HS-27A (cell line): Measurements from ENCODE around the gene FAM107B.

ENCODE experiments used
- DNase-seq: peaks from one replicate; pipeline ENCODE4 v3.0.0-alpha.2; 2012; ENCODE audit warnings: low read depth, missing footprints

Gene FAM107B

GRCh38 chr10:14776546-14776945, 1.8 kb upstream of the FAM107B start:
- DNase-seq = no peak

- DNase-seq = no peak
Observed at GRCh38 chr10:14775656-14776055, 959 bp upstream of the FAM107B start.

GRCh38 chr10:14774214-14774580, 500 bp downstream of the FAM107B start:
- DNase-seq = no peak

- no peak for DNase-seq
Observed at GRCh38 chr10:14773551-14774213, 1.0 kb downstream of the FAM107B start.

GRCh38 chr10:14772399-14772798, 2.3 kb downstream of the FAM107B start:
- no peak for DNase-seq

GRCh38 chr10:14770927-14771326, 3.8 kb downstream of the FAM107B start:
- DNase-seq = no peak

- DNase-seq = no peak
Observed at GRCh38 chr10:14761372-14761771, 13.3 kb downstream of the FAM107B start.

- DNase-seq = no peak
Observed at GRCh38 chr10:14758994-14759664, 15.6 kb downstream of the FAM107B start.

- DNase-seq = no peak
Observed at GRCh38 chr10:14758451-14758850, 16.2 kb downstream of the FAM107B start.

- no peak for DNase-seq
Observed at GRCh38 chr10:14757986-14758385, 16.7 kb downstream of the FAM107B start.

GRCh38 chr10:14757394-14757793, 17.3 kb downstream of the FAM107B start:
- no peak for DNase-seq

GRCh38 chr10:14753441-14753840, 21.3 kb downstream of the FAM107B start:
- DNase-seq = no peak

- DNase-seq = no peak
Observed at GRCh38 chr10:14751921-14752320, 22.8 kb downstream of the FAM107B start.

GRCh38 chr10:14751014-14751896, 23.4 kb downstream of the FAM107B start:
- no peak for DNase-seq

- DNase-seq = no peak
Observed at GRCh38 chr10:14749070-14749809, 25.5 kb downstream of the FAM107B start.

GRCh38 chr10:14748441-14748840, 26.3 kb downstream of the FAM107B start:
- DNase-seq = no peak

- DNase-seq = no peak
Observed at GRCh38 chr10:14742815-14743214, 31.9 kb downstream of the FAM107B start.

GRCh38 chr10:14742382-14742781, 32.3 kb downstream of the FAM107B start:
- DNase-seq = no peak

GRCh38 chr10:14740684-14741247, 33.9 kb downstream of the FAM107B start:
- DNase-seq = no peak

- DNase-seq = no peak
Observed at GRCh38 chr10:14737808-14738545, 36.7 kb downstream of the FAM107B start.

GRCh38 chr10:14736600-14737081, 38.1 kb downstream of the FAM107B start:
- DNase-seq = no peak
